A549 (cell line): ENCODE measurements around the gene LRIG2. TPM values are rescaled to one million over a fixed set of nuclear protein-coding genes. Genes with fewer than 3 reads are reported as not detected.

Experiments used
- ATAC-seq, 2 experiments: fragments of 200-7000 bp in 1 of 2; fragments of >200 bp in 1 of 2; cut with Nextera tagmentation in 1 of 2; cut with Tn5 transposase in 1 of 2; 3 replicates each; pipeline versions ENCODE4 v1.8.0 to v1.9.1; 2018 to 2020; ENCODE audit warnings: mild to moderate bottlenecking in 1 of 2, moderate library complexity in 1 of 2
- CTCF ChIA-PET: fragments of 300-600 bp; sonication (Branson Sonifier 250); formaldehyde crosslinking; extraction: SDS; loops from one replicate; lab custom pipeline; 2021; ENCODE audit warnings: antibody characterized with exemption, inconsistent platforms; lab: Yijun Ruan, JAX
- POLR2A ChIA-PET: fragments of 350-600 bp; formaldehyde crosslinking; extraction: SDS; loops from one replicate; lab custom pipeline; 2021; ENCODE audit warnings: antibody characterized with exemption, inconsistent platforms; lab: Yijun Ruan, JAX
- DNase-seq, 2 experiments: peaks; one replicate each; pipeline versions ENCODE4 v3.0.0 to v3.0.0-alpha.2; 2011 to 2016; ENCODE audit warnings: low read depth in 1 of 2, low spot score in 1 of 2
- FAIRE-seq: peaks from 2 replicates; lab custom pipeline; 2011; peaks lifted over from hg19 to GRCh38; lab: Jason Lieb, UNC
- H3K27ac ChIP-seq, 2 experiments: fragments of >200 bp; sonication (Bioruptor Twin); formaldehyde crosslinking; 3 replicates each; pipeline ENCODE4 v1.5.1; 2016 to 2017
- H3K4me1 ChIP-seq: fragments of >200 bp; sonication (Bioruptor Twin); formaldehyde crosslinking; 3 replicates; pipeline ENCODE4 v1.6.1; 2016
- H3K4me2 ChIP-seq: fragments of >200 bp; sonication (Bioruptor Twin); formaldehyde crosslinking; 3 replicates; pipeline ENCODE4 v1.6.1; 2016
- H3K4me3 ChIP-seq: fragments of >200 bp; sonication (Bioruptor Twin); formaldehyde crosslinking; 3 replicates; pipeline ENCODE4 v1.5.1; 2016
- H3K9me3 ChIP-seq: fragments of >200 bp; sonication (Bioruptor Twin); formaldehyde crosslinking; 3 replicates; pipeline ENCODE4 v1.6.1; 2016
- CBX8 ChIP-seq: fragments of 200-600 bp; sonication (generic); IDR thresholded peaks from 2 replicates; pipeline ENCODE4 v1.6.1; 2016
- CHD2 ChIP-seq: fragments of 150-350 bp; IDR thresholded peaks from 2 replicates; pipeline ENCODE4 v1.6.1; 2014; ENCODE audit warnings: low read length; ENCODE audit not compliant: partially characterized antibody
- CHD4 ChIP-seq: fragments of 200-600 bp; sonication (generic); IDR thresholded peaks from 2 replicates; pipeline ENCODE4 v1.6.1; 2016; ENCODE audit warnings: antibody characterized with exemption, mild to moderate bottlenecking, borderline replicate concordance
- ESRRA ChIP-seq: fragments of 150-350 bp; IDR thresholded peaks from 2 replicates; pipeline ENCODE4 v1.6.1; 2014; ENCODE audit warnings: mild to moderate bottlenecking, low read length, borderline replicate concordance
- FOSB ChIP-seq: fragments of 250-450 bp; sonication (Bioruptor Pico); IDR thresholded peaks from 2 replicates; pipeline ENCODE4 v1.5.0; 2020; ENCODE audit warnings: mild to moderate bottlenecking, moderate library complexity
- HDAC2 ChIP-seq: fragments of 200-600 bp; sonication (generic); IDR thresholded peaks from 2 replicates; pipeline ENCODE4 v1.6.1; 2016
- JUN ChIP-seq, 2 experiments: fragments of >200 bp; sonication (Bioruptor Twin); formaldehyde crosslinking; IDR thresholded peaks; 2 replicates in 1 of 2; 3 replicates in 1 of 2; pipeline ENCODE4 v1.6.1; 2016 to 2017
- JUNB ChIP-seq: fragments of >200 bp; sonication (Bioruptor Twin); formaldehyde crosslinking; IDR thresholded peaks from 2 replicates; pipeline ENCODE4 v1.6.1; 2016
- KDM1A ChIP-seq: fragments of 200-600 bp; sonication (generic); IDR thresholded peaks from 2 replicates; pipeline ENCODE4 v1.6.1; 2016; ENCODE audit warnings: low read depth, mild to moderate bottlenecking
- MYC ChIP-seq: IDR thresholded peaks from 2 replicates; pipeline ENCODE4 v1.6.1; 2012; ENCODE audit warnings: mild to moderate bottlenecking, inconsistent platforms, low read length, improper control_type of control experiment, borderline replicate concordance
- NPAS2 ChIP-seq: fragments of 250-450 bp; sonication (Bioruptor Pico); IDR thresholded peaks from 2 replicates; pipeline ENCODE4 v1.8.0; 2022; ENCODE audit warnings: mild to moderate bottlenecking, moderate library complexity, borderline replicate concordance
- NR3C1 ChIP-seq: fragments of >200 bp; sonication (Bioruptor Twin); formaldehyde crosslinking; IDR thresholded peaks from 3 replicates; pipeline ENCODE4 v1.6.1; 2017
- PHF8 ChIP-seq: fragments of 200-600 bp; sonication (generic); IDR thresholded peaks from 2 replicates; pipeline ENCODE4 v1.6.1; 2016; ENCODE audit warnings: low read depth, mild to moderate bottlenecking, antibody characterized with exemption, moderate library complexity, borderline replicate concordance
- RAD21 ChIP-seq, 2 experiments: fragments of >200 bp in 1 of 2; sonication (Bioruptor Twin) in 1 of 2; formaldehyde crosslinking in 1 of 2; IDR thresholded peaks in 1 of 2; conservative IDR thresholded peaks in 1 of 2; 2 replicates in 1 of 2; 3 replicates in 1 of 2; pipeline ENCODE4 v1.6.1; 2012 to 2018; ENCODE audit warnings: inconsistent platforms in 1 of 2
- RARB ChIP-seq: fragments of 250-450 bp; sonication (Bioruptor Pico); IDR thresholded peaks from 2 replicates; pipeline ENCODE4 v1.8.0; 2021; ENCODE audit warnings: mild to moderate bottlenecking, moderate library complexity
- RCOR1 ChIP-seq: fragments of 150-350 bp; IDR thresholded peaks from 2 replicates; pipeline ENCODE4 v1.6.1; 2014; ENCODE audit warnings: antibody characterized with exemption, low read length, low read depth
- RFX5 ChIP-seq: fragments of 450-650 bp; IDR thresholded peaks from 2 replicates; pipeline ENCODE4 v1.7.1; 2014; ENCODE audit warnings: antibody characterized with exemption, mild to moderate bottlenecking, moderate library complexity
- SMC3 ChIP-seq: fragments of >200 bp; sonication (Bioruptor Twin); formaldehyde crosslinking; IDR thresholded peaks from 3 replicates; pipeline ENCODE4 v1.6.1; 2018; ENCODE audit warnings: inconsistent platforms
- TFCP2L1 ChIP-seq: fragments of 250-450 bp; sonication (Bioruptor Pico); IDR thresholded peaks from 2 replicates; pipeline ENCODE4 v1.5.0; 2021; ENCODE audit warnings: mild to moderate bottlenecking
- TP53 ChIP-seq: fragments of 250-450 bp; sonication (Bioruptor Pico); IDR thresholded peaks from 2 replicates; pipeline ENCODE4 v1.5.0; 2021; ENCODE audit warnings: mild to moderate bottlenecking, moderate library complexity
- ZSCAN20 ChIP-seq: fragments of 250-450 bp; sonication (Bioruptor Pico); IDR thresholded peaks from 2 replicates; pipeline ENCODE4 v1.8.0; 2022; ENCODE audit warnings: mild to moderate bottlenecking, moderate library complexity
- WGBS: methylation state at CpG from one replicate; pipeline ENCODE4 v1.1.6; 2017; ENCODE audit errors: missing lambda C conversion rate; 5-methylcytosine and 5-hydroxymethylcytosine counted together
- polyA plus RNA-seq, 4 experiments: library from polyadenylated mRNA; depleted of rRNA in 3 of 4; stranded (reverse); fragments of >200 nt; fragmentation: RNase III in 1 of 4; extraction: RNeasy Plus Mini Kit Qiagen cat#74134 plus additional on column Dnase treatment in 1 of 4; gene quantifications; 2 replicates in 3 of 4; 3 replicates in 1 of 4; pipeline ENCODE4 v1.2.3, GENCODE V29; 2011 to 2017
- TF ChIP-seq, protein P1 (sequence below): fragments of 150-350 bp; IDR thresholded peaks from 2 replicates; pipeline ENCODE4 v1.6.1; 2014; ENCODE audit warnings: low read depth, mild to moderate bottlenecking, low read length
- TF ChIP-seq, protein P2 (sequence below): IDR thresholded peaks from 2 replicates; pipeline ENCODE4 v1.6.1; 2012
- TF ChIP-seq, protein P3 (sequence below): fragments of 250-450 bp; sonication (Bioruptor Pico); IDR thresholded peaks from 2 replicates; pipeline ENCODE4 v1.5.0; 2020; ENCODE audit warnings: low read depth, mild to moderate bottlenecking, moderate library complexity
- TF ChIP-seq, protein P4 (sequence below): IDR thresholded peaks from 2 replicates; pipeline ENCODE4 v1.6.1; 2012
- TF ChIP-seq, protein P5 (sequence below): fragments of >200 bp; sonication (Bioruptor Twin); formaldehyde crosslinking; IDR thresholded peaks from 3 replicates; pipeline ENCODE4 v1.6.1; 2016

Gene LRIG2
- polyA plus RNA-seq, 2 of the 4 experiments (the other 2 are of a cell fraction) = 3.0 to 7.4 TPM

DNA sequence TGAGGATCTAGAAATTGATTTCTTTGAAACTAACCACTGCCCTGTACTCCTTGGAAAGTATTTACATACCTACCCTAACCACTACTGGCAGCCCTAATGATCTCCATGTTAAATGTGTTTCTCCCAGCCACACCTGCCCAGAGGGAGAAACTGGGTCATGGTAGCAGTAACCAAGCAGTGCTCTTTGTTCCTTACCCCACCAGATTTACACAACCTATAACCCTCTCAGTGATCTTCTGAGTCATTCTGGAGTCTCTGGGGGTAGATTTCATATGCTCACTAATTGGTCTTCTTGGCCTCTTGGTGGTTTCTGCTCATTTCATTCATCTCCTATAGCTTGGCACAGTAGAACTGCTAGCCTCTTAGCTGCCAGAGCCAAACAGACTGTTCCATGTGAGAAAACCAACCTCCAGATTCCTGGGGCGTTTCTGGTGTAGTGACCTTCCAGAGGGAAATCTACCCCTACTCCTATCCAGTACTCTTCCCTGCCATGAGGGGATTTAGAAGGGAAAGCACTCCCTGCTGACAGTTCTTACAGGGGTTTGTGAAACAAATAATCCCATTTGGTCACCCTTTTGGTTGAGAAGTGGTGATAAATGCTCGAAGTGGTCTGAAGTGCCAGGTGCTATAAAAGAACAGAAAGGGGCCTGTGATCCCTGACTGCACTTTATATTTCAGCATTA lies 36.2 kb upstream of the LRIG2 start:
- Histone ChIP-seq H3K9me3 (no peaks in the 10 kb centered on the region), H3K4me3 (no peak overlapping the region), H3K4me1 (no peaks in the 10 kb centered on the region), H3K4me2 (no peak overlapping the region), H3K27ac (no peak overlapping the region)
- TF ChIP-seq NR3C1 = no peak
- TF ChIP-seq TP53 (CRISPR knock-in tag) = no peak
- TF ChIP-seq, protein P1, sequence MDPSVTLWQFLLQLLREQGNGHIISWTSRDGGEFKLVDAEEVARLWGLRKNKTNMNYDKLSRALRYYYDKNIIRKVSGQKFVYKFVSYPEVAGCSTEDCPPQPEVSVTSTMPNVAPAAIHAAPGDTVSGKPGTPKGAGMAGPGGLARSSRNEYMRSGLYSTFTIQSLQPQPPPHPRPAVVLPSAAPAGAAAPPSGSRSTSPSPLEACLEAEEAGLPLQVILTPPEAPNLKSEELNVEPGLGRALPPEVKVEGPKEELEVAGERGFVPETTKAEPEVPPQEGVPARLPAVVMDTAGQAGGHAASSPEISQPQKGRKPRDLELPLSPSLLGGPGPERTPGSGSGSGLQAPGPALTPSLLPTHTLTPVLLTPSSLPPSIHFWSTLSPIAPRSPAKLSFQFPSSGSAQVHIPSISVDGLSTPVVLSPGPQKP = no peak
- no peak for TF ChIP-seq PHF8
- CTCF ChIA-PET = interaction anchor here (0.9 kb wide), 1 partner anchor 9 kb away, joined by 3 read pairs; no protein-coding TSS in a partner anchor
- FAIRE-seq (no peak), ATAC-seq (no peak), DNase-seq (no peak)
- POLR2A ChIA-PET = no interaction called here
- 81% methylated on average over 2 of the region's 2 CpGs for WGBS

DNA sequence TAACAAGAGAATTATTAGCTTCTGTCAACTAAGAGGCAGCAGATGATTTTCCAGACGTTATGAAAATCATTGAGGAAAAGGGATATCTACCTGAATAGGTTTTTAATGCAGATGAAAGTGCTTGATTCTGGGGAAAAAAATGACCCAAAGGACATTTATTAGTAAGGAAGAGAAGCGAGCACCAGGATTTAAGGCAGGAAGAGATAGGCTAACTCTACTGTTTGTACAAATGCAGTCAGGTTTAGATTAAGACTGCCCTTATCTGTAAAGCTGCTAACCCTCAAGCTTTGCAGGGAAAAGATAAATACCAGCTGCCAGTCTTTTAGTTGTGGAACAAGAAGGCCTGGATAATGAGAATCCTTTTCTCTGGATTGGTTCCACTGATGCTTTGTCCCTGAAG lies 33.0 kb upstream of the LRIG2 start:
- CTCF ChIA-PET = interaction anchor here (0.6 to 4.8 kb wide), 4 partner anchors 9 to 160 kb away, joined by 3 to 66 read pairs (median 4); partner anchors contain the start of gene SLC16A1
- H3K27ac ChIP-seq = no peak overlapping the region
- FAIRE-seq (no peak), ATAC-seq (no peak), DNase-seq (no peak)
- peaks cover 4% of the 10 kb centered on the region; the same call in 1 of the 3 replicates for H3K4me1 ChIP-seq
- no peak overlapping the region for H3K4me2 ChIP-seq
- WGBS = 58% methylated on average over 2 of the region's 2 CpGs
- H3K4me3 ChIP-seq = no peak overlapping the region
- TF ChIP-seq CHD2 (no peak), JUNB (no peak), FOSB (no peak), JUN (IDR thresholded peaks at IDR 0.05) (no peak), RCOR1 (no peak), SMC3 (no peak), RFX5 (no peak), CBX8 (no peak), NPAS2 (CRISPR knock-in tag) (no peak), KDM1A (no peak), ESRRA (no peak)
- TF ChIP-seq, protein P2, sequence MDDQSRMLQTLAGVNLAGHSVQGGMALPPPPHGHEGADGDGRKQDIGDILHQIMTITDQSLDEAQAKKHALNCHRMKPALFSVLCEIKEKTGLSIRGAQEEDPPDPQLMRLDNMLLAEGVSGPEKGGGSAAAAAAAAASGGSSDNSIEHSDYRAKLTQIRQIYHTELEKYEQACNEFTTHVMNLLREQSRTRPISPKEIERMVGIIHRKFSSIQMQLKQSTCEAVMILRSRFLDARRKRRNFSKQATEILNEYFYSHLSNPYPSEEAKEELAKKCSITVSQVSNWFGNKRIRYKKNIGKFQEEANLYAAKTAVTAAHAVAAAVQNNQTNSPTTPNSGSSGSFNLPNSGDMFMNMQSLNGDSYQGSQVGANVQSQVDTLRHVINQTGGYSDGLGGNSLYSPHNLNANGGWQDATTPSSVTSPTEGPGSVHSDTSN = no peak
- POLR2A ChIA-PET = no interaction called here
- H3K9me3 ChIP-seq = no peaks in the 10 kb centered on the region

DNA sequence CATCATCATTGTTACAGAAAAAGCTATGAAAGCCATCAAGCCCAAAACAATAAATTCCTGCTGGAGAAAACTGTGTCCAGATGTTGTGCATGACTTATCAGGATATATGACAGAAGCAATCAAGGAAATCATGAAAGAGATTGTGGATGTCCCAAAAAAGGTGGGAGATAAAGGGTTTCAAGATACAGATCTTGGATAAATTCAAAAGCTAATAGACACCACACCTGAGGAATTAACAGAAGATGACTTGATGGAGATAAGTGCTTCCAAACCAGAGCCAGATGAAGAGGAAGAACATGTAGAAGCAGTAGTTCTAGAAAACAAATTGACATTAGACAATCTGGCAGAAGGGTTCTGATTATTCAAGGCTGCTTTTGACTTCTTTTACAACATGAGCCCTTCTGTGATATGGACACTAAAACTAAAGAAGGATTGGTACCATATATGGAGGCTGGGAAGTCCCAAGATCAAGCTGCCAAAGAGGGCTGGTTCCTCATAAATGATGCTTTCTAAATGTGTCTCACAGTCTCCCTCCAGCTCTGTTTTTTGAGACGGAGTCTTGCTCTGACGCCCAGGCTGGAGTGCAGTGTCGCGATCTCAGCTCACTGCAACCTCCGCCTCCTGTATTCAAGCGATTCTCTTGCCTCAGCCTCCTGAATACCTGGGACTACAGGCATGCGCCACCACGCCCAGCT lies 32.1 kb upstream of the LRIG2 start:
- ChIA-PET CTCF (interaction anchor here (0.6 to 4.8 kb wide), 10 partner anchors 8 to 322 kb away, joined by 3 to 66 read pairs (median 5); partner anchors contain the start of genes LRIG2 and SLC16A1), POLR2A (no interaction called here)
- H3K9me3 ChIP-seq = no peaks in the 10 kb centered on the region
- H3K4me3 ChIP-seq = no peak overlapping the region
- FAIRE-seq = no peak
- H3K4me1 ChIP-seq = peaks cover 4% of the 10 kb centered on the region; the same call in 1 of the 3 replicates
- H3K27ac ChIP-seq = no peak overlapping the region
- TF ChIP-seq MYC = no peak
- TF ChIP-seq RFX5 = no peak
- TF ChIP-seq JUNB = no peak
- no peak for TF ChIP-seq HDAC2
- TF ChIP-seq, protein P3, sequence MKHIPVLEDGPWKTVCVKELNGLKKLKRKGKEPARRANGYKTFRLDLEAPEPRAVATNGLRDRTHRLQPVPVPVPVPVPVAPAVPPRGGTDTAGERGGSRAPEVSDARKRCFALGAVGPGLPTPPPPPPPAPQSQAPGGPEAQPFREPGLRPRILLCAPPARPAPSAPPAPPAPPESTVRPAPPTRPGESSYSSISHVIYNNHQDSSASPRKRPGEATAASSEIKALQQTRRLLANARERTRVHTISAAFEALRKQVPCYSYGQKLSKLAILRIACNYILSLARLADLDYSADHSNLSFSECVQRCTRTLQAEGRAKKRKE (CRISPR knock-in tag) = no peak
- TF ChIP-seq, protein P4, sequence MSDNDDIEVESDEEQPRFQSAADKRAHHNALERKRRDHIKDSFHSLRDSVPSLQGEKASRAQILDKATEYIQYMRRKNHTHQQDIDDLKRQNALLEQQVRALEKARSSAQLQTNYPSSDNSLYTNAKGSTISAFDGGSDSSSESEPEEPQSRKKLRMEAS = no peak
- no peak for TF ChIP-seq RARB (CRISPR knock-in tag)
- no peak for TF ChIP-seq RAD21 (conservative IDR thresholded peaks at IDR 0.05 in 1 of 2, IDR thresholded peaks at IDR 0.05 in 1 of 2)
- no peak for TF ChIP-seq ZSCAN20 (CRISPR knock-in tag)
- TF ChIP-seq CHD4 = no peak
- no peak for TF ChIP-seq CHD2
- TF ChIP-seq, protein P5, sequence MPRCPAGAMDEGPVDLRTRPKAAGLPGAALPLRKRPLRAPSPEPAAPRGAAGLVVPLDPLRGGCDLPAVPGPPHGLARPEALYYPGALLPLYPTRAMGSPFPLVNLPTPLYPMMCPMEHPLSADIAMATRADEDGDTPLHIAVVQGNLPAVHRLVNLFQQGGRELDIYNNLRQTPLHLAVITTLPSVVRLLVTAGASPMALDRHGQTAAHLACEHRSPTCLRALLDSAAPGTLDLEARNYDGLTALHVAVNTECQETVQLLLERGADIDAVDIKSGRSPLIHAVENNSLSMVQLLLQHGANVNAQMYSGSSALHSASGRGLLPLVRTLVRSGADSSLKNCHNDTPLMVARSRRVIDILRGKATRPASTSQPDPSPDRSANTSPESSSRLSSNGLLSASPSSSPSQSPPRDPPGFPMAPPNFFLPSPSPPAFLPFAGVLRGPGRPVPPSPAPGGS = no peak
- TF ChIP-seq ESRRA = no peak
- no peak for TF ChIP-seq TP53 (CRISPR knock-in tag)
- TF ChIP-seq TFCP2L1 (CRISPR knock-in tag) = no peak
- TF ChIP-seq, all 56 proteins: peak for 0
- ATAC-seq (no peak), DNase-seq (no peak)
- H3K4me2 ChIP-seq = no peak overlapping the region
- WGBS = 94% methylated on average over 8 of the region's 8 CpGs
